PFSK-1 (cell line): ENCODE results near the gene YTHDF2.
A peak's percentile ranks its signal among the peaks of the same experiment; 100 is the strongest.

Source experiments
- FOXP2 ChIP-seq: optimal IDR thresholded peaks from 2 replicates; pipeline ENCODE3; 2011; ENCODE audit warnings: borderline replicate concordance, control low read depth, inconsistent platforms; ENCODE audit not compliant: insufficient read depth; ENCODE audit errors: extremely low read length, extremely low read depth
- POLR2AphosphoS5 ChIP-seq: IDR thresholded peaks from 2 replicates; pipeline ENCODE4 v1.6.1; 2012; ENCODE audit warnings: low read depth, mild to moderate bottlenecking, control low read depth, low read length, moderate library complexity
- SIN3A ChIP-seq: IDR thresholded peaks from 2 replicates; pipeline ENCODE4 v1.6.1; 2012; ENCODE audit warnings: mild to moderate bottlenecking, low read length, moderate library complexity, borderline replicate concordance; ENCODE audit not compliant: insufficient read depth
- TAF1 ChIP-seq: IDR thresholded peaks from 2 replicates; pipeline ENCODE4 v1.6.1; 2012; ENCODE audit warnings: low read length, control low read depth, borderline replicate concordance; ENCODE audit not compliant: insufficient read depth
- TF ChIP-seq, protein P1 (sequence below), 2 experiments: IDR thresholded peaks; 2 replicates each; pipeline versions ENCODE4 v1.6.1 to v1.8.0; 2011 to 2012; ENCODE audit warnings: low read depth in 2 of 2, low read length in 2 of 2, control low read depth in 1 of 2, inconsistent platforms in 1 of 2, mild to moderate bottlenecking in 1 of 2, moderate library complexity in 1 of 2; ENCODE audit not compliant: insufficient read depth in 1 of 2

YTHDF2 gene

DNA sequence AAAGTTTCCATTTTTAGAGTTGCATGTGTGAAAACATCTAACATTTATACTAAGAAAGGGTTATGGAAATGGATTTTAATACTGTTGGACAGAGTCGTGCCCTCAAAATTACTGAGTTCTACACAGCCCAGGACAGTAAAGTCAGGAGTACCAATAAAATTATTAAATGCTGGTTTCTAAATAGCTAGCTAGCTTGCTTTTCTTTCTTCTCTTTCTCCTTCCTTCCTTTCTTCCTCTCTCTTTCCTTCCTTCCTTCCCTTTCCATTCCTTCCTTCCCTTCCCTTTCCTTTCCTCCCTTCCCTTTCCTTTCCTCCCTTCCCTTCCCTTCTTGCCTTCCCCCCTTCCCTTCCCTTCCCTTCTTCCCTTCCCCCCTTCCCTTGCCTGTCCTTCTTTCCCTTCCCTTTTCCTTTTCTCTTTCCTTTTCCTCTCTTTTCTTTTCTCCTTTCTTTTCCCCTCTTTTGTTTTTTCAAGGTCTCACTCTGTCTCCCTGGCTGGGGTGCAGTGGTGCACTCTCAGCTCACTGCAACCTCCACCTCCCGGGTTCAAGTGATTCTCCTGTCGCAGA lies 33.9 kb downstream of the YTHDF2 start:
- TF ChIP-seq TAF1: no peak
- TF ChIP-seq SIN3A: no peak
- TF ChIP-seq POLR2AphosphoS5: no peak
- no peak for TF ChIP-seq FOXP2
- TF ChIP-seq, protein P1, sequence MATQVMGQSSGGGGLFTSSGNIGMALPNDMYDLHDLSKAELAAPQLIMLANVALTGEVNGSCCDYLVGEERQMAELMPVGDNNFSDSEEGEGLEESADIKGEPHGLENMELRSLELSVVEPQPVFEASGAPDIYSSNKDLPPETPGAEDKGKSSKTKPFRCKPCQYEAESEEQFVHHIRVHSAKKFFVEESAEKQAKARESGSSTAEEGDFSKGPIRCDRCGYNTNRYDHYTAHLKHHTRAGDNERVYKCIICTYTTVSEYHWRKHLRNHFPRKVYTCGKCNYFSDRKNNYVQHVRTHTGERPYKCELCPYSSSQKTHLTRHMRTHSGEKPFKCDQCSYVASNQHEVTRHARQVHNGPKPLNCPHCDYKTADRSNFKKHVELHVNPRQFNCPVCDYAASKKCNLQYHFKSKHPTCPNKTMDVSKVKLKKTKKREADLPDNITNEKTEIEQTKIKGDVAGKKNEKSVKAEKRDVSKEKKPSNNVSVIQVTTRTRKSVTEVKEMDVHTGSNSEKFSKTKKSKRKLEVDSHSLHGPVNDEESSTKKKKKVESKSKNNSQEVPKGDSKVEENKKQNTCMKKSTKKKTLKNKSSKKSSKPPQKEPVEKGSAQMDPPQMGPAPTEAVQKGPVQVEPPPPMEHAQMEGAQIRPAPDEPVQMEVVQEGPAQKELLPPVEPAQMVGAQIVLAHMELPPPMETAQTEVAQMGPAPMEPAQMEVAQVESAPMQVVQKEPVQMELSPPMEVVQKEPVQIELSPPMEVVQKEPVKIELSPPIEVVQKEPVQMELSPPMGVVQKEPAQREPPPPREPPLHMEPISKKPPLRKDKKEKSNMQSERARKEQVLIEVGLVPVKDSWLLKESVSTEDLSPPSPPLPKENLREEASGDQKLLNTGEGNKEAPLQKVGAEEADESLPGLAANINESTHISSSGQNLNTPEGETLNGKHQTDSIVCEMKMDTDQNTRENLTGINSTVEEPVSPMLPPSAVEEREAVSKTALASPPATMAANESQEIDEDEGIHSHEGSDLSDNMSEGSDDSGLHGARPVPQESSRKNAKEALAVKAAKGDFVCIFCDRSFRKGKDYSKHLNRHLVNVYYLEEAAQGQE (IDR thresholded peaks at IDR 0.05; ENCODE audit: insufficient read depth in 1 of 2, low read depth in 2 of 2, low read length in 2 of 2): no peak

- TF ChIP-seq FOXP2 (no peak), TAF1 (no peak), POLR2AphosphoS5 (no peak), SIN3A (no peak)
- TF ChIP-seq, protein P1 (IDR thresholded peaks at IDR 0.05; ENCODE audit: insufficient read depth in 1 of 2, low read depth in 2 of 2, low read length in 2 of 2): no peak
Measured at GRCh38 chr1:28773105-28773504, 36.4 kb downstream of the YTHDF2 start.

- TF ChIP-seq SIN3A (no peak), TAF1 (no peak), POLR2AphosphoS5 (0 out of 2 replicates have a peak, but pooled peaks have one; percentile 36)
- TF ChIP-seq, protein P1 (IDR thresholded peaks at IDR 0.05; ENCODE audit: insufficient read depth in 1 of 2, low read depth in 2 of 2, low read length in 2 of 2): no peak
Measured at GRCh38 chr1:28775121-28775942, 38.6 kb downstream of the YTHDF2 start.

DNA sequence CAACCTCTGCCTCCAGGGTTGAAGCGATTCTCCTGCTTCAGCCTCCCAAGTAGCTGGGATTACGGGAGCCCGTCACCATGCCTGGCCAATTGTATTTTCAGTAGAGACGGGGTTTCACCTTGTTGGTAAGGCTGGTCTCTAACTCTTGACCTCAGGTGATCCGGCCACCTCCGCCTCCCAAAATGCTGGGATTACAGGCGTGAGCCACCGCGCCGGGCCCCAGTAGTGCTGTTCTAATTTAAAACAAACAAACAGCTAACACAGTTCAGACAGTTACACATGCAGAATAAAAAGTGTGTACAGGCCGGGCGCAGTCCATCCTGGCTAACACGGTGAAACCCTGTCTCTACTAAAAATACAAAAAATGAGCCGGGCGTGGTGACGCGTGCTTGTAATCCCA lies 39.6 kb downstream of the YTHDF2 start:
- TF ChIP-seq FOXP2: no peak
- TF ChIP-seq, protein P1 (IDR thresholded peaks at IDR 0.05; ENCODE audit: insufficient read depth in 1 of 2, low read depth in 2 of 2, low read length in 2 of 2): no peak
- TF ChIP-seq SIN3A: no peak
- no peak for TF ChIP-seq POLR2AphosphoS5
- TF ChIP-seq TAF1: no peak
